IMR-90 (cell line): ENCODE data around the gene MCM6. TPM values are rescaled to one million over a fixed set of nuclear protein-coding genes. Genes with fewer than 3 reads are reported as not detected.

Experiments
- ATAC-seq: fragments of 200-7000 bp; cut with Tn5 transposase; 2 replicates; pipeline ENCODE4 v1.9.1; 2020; ENCODE audit warnings: low read depth, mild to moderate bottlenecking, moderate library complexity
- BruUV-seq: library from RNA; stranded (reverse); fragments of 400-500 nt; replicated peaks from 2 replicates; lab custom pipeline; 2021; lab: Mats Ljungman, UMichigan
- CTCF ChIA-PET: fragments of 300-600 bp; formaldehyde crosslinking; extraction: SDS; loops from one replicate; lab custom pipeline; 2021; ENCODE audit warnings: antibody characterized with exemption; lab: Yijun Ruan, JAX
- POLR2A ChIA-PET: fragments of 300-600 bp; sonication (Branson Sonifier 250); formaldehyde crosslinking; loops from one replicate; lab custom pipeline; 2022; ENCODE audit warnings: antibody characterized with exemption; ENCODE audit not compliant: unreplicated experiment; lab: Charles Lee
- DNase-seq: peaks from one replicate; pipeline ENCODE4 v3.0.0; 2013
- H2AFZ ChIP-seq: replicated peaks from 2 replicates; pipeline ENCODE3; 2013; ENCODE audit warnings: low read length, mild to moderate bottlenecking; ENCODE audit not compliant: poor library complexity
- H2AK5ac ChIP-seq: 2 replicates; pipeline ENCODE4 v1.6.1; 2013; ENCODE audit warnings: low read depth, low read length, inconsistent platforms
- H2AK9ac ChIP-seq: replicated peaks from 2 replicates; pipeline ENCODE3; 2013; ENCODE audit warnings: mild to moderate bottlenecking, low read depth, low read length, moderate library complexity; ENCODE audit not compliant: poor library complexity
- H2BK120ac ChIP-seq: 2 replicates; pipeline ENCODE4 v1.6.1; 2013; ENCODE audit warnings: low read depth, low read length, inconsistent platforms
- H2BK15ac ChIP-seq: 3 replicates; pipeline ENCODE4 v1.6.1; 2013; ENCODE audit warnings: low read depth, low read length, inconsistent platforms
- H2BK20ac ChIP-seq: 2 replicates; pipeline ENCODE4 v1.6.1; 2013; ENCODE audit warnings: low read depth, mild to moderate bottlenecking, inconsistent platforms, low read length, moderate library complexity
- H2BK5ac ChIP-seq: 2 replicates; pipeline ENCODE4 v1.6.1; 2013; ENCODE audit warnings: mild to moderate bottlenecking, low read depth, low read length, inconsistent platforms; ENCODE audit not compliant: poor library complexity, severe bottlenecking
- H3K14ac ChIP-seq: replicated peaks from 2 replicates; pipeline ENCODE4 v1.6.1; 2013; ENCODE audit warnings: low read depth, low read length, inconsistent platforms
- H3K18ac ChIP-seq: 2 replicates; pipeline ENCODE4 v1.6.1; 2013; ENCODE audit warnings: low read depth, low read length, control low read depth
- H3K23ac ChIP-seq: 2 replicates; pipeline ENCODE4 v1.6.1; 2013; ENCODE audit warnings: low read depth, low read length, inconsistent platforms
- H3K27ac ChIP-seq: 2 replicates; pipeline ENCODE4 v1.5.1; 2013; ENCODE audit warnings: mild to moderate bottlenecking, control low read depth, low read length; ENCODE audit not compliant: insufficient read depth
- H3K27me3 ChIP-seq: 2 replicates; pipeline ENCODE4 v1.6.1; 2013; ENCODE audit warnings: low read length; ENCODE audit not compliant: control insufficient read depth, insufficient read depth
- H3K36me3 ChIP-seq: 2 replicates; pipeline ENCODE4 v1.6.1; 2013; ENCODE audit warnings: low read length, mixed read lengths; ENCODE audit not compliant: control insufficient read depth, insufficient read depth
- H3K4ac ChIP-seq: 2 replicates; pipeline ENCODE4 v1.6.1; 2013; ENCODE audit warnings: low read depth, low read length, inconsistent platforms
- H3K4me1 ChIP-seq: 2 replicates; pipeline ENCODE4 v1.6.1; 2013; ENCODE audit warnings: low read length, mixed read lengths; ENCODE audit not compliant: control insufficient read depth, insufficient read depth
- H3K4me2 ChIP-seq: 2 replicates; pipeline ENCODE4 v1.6.1; 2013; ENCODE audit warnings: low read depth, mild to moderate bottlenecking, control low read depth, low read length, moderate library complexity
- H3K4me3 ChIP-seq: 2 replicates; pipeline ENCODE4 v1.5.1; 2013; ENCODE audit warnings: low read depth, mild to moderate bottlenecking, control low read depth, low read length, moderate library complexity; ENCODE audit not compliant: insufficient read depth
- H3K56ac ChIP-seq: 2 replicates; pipeline ENCODE4 v1.6.1; 2013; ENCODE audit warnings: low read length, inconsistent platforms; ENCODE audit not compliant: insufficient read depth; ENCODE audit errors: extremely low read depth
- H3K79me1 ChIP-seq, 2 experiments: 2 replicates each; pipeline ENCODE4 v1.6.1; 2013; ENCODE audit warnings: low read length in 2 of 2, inconsistent platforms in 1 of 2, low read depth in 1 of 2
- H3K9ac ChIP-seq: 2 replicates; pipeline ENCODE4 v1.6.1; 2013; ENCODE audit warnings: low read depth, low read length, control low read depth
- H3K9me1 ChIP-seq: 2 replicates; pipeline ENCODE4 v1.6.1; 2013; ENCODE audit warnings: low read length, inconsistent platforms; ENCODE audit not compliant: insufficient read depth
- H3K9me3 ChIP-seq: 2 replicates; pipeline ENCODE4 v1.6.1; 2013; ENCODE audit warnings: low read length; ENCODE audit not compliant: control insufficient read depth, insufficient read depth
- H4K20me1 ChIP-seq: 2 replicates; pipeline ENCODE4 v1.6.1; 2013; ENCODE audit warnings: low read length, inconsistent platforms; ENCODE audit not compliant: insufficient read depth
- H4K5ac ChIP-seq: 2 replicates; pipeline ENCODE4 v1.6.1; 2013; ENCODE audit warnings: mild to moderate bottlenecking, low read depth, low read length, control low read depth
- H4K8ac ChIP-seq, 2 experiments: 2 replicates each; pipeline ENCODE4 v1.6.1; 2013; ENCODE audit warnings: low read depth in 2 of 2, low read length in 2 of 2, control low read depth in 1 of 2, inconsistent platforms in 1 of 2
- H4K91ac ChIP-seq: 2 replicates; pipeline ENCODE4 v1.6.1; 2013; ENCODE audit warnings: low read depth, low read length, inconsistent platforms; ENCODE audit not compliant: insufficient read depth
- NFE2L2 ChIP-seq: fragments of 150-350 bp; IDR thresholded peaks from 2 replicates; pipeline ENCODE4 v1.6.1; 2016; ENCODE audit warnings: low read depth, mild to moderate bottlenecking, low read length
- POLR2A ChIP-seq: IDR thresholded peaks from 2 replicates; pipeline ENCODE4 v1.6.1; 2012; ENCODE audit warnings: mild to moderate bottlenecking, low read depth, low read length
- RAD21 ChIP-seq: IDR thresholded peaks from 2 replicates; pipeline ENCODE4 v1.6.1; 2012; ENCODE audit warnings: low read length, improper control_type of control experiment
- RFX5 ChIP-seq: IDR thresholded peaks from 2 replicates; pipeline ENCODE4 v1.8.0; 2012; ENCODE audit warnings: low read depth, mild to moderate bottlenecking, low read length, moderate library complexity
- dilution Hi-C: fragments of 300-500 bp; cut with HindIII; formaldehyde crosslinking; loops from one replicate; pipeline ENCODE4 v1.14.3; 2018; ENCODE audit warnings: low sequenced_read_pairs; ENCODE audit not compliant: unreplicated experiment
- in situ Hi-C: fragments of 300-500 bp; cut with MboI; formaldehyde crosslinking; loops from 3 replicates; pipeline ENCODE4 v1.14.3; 2019; ENCODE audit warnings: low sequenced_read_pairs, inconsistent platforms, mixed read lengths
- intact Hi-C: fragments of 100-400 bp; cut with micrococcal nuclease; formaldehyde crosslinking; loops from 2 replicates; pipeline ENCODE4 v1.10.0; 2022
- polyA plus RNA-seq, 3 experiments: library from polyadenylated mRNA; depleted of rRNA; stranded (reverse); fragments of >200 nt; gene quantifications; 2 replicates each; pipeline ENCODE4 v1.2.3, GENCODE V29; 2012; ENCODE audit warnings: low replicate concordance in 1 of 3
- total RNA-seq: library from RNA; depleted of rRNA; stranded (reverse); fragments of >200 nt; gene quantifications from 2 replicates; pipeline ENCODE4 v1.2.3, GENCODE V29; 2012

Gene MCM6
- total and polyA plus RNA-seq, 2 of the 4 experiments (the other 2 are of a cell fraction): 21.4 to 29.6 TPM

- TF ChIP-seq RAD21: peak; percentile 70
These were observed 37.6 kb upstream of the MCM6 start (continued) for GRCh38 chr2:135913727-135914365.

DNA sequence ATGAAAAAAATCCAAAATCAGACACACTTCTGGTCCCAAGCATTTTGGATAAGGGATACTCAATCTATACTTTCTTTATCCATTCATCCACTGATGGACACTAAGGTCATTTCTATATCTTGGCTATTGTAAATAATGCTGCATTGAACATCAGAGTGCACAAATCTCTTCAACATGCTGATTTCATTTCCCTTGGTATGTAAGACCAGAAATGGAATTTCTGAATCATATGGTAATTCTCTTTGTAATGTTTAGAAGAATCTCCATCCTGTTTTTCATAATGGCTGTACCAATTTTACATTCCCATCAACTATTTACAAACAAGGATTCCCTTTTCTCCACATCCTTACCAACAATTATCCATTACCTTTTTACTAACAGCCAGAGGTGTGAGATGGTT is 33.7 kb upstream of the MCM6 start:
- TF ChIP-seq RAD21 (no peak), POLR2A (no peak), RFX5 (no peak), NFE2L2 (no peak)
- Histone ChIP-seq H4K5ac (no peak overlapping the region), H3K4me3 (no peak overlapping the region), H2BK20ac (no peak overlapping the region), H3K23ac (no peak overlapping the region), H2AK9ac (no peak overlapping the region), H2BK5ac (no peak overlapping the region), H3K18ac (no peak overlapping the region), H4K20me1 (no peaks in the 10 kb centered on the region), H3K9me3 (no peaks in the 10 kb centered on the region), H2AK5ac (no peak overlapping the region), H3K36me3 (0 out of 2 replicates have a peak, but pooled peaks cover 2% of the 10 kb centered on the region), H3K27ac (no peak overlapping the region), H4K91ac (no peak overlapping the region), H2AFZ (no peak overlapping the region), H2BK120ac (no peak overlapping the region), H3K4me2 (no peak overlapping the region), H3K27me3 (no peaks in the 10 kb centered on the region), H3K9ac (no peak overlapping the region), H3K9me1 (no peaks in the 10 kb centered on the region), H3K4me1 (no peaks in the 10 kb centered on the region), H3K14ac (no peak overlapping the region), H2BK15ac (no peak overlapping the region), H3K56ac (no peak overlapping the region), H4K8ac (no peak overlapping the region), H3K4ac (no peak overlapping the region), H3K79me1 (no peaks in the 10 kb centered on the region)
- no TSS peak for BruUV-seq
- DNase-seq: peak; percentile 62
- dilution Hi-C loops: no loop called here
- POLR2A ChIA-PET: no interaction called here
- in situ Hi-C loops: loop anchor here (25.0 kb wide), 1 partner anchor 1927 kb away; no protein-coding TSS in a partner anchor
- intact Hi-C loops: loop anchor here (10.0 kb wide), 1 partner anchor 925 kb away; no protein-coding TSS in a partner anchor
- peak; percentile 54; the same call in 1 of the 2 replicates for ATAC-seq
- CTCF ChIA-PET: no interaction called here
